Measurements from ENCODE around the gene TTN. TPM values are rescaled to one million over a fixed set of nuclear protein-coding genes. Genes with fewer than 3 reads are reported as not detected.

TTN gene
- total and polyA plus RNA-seq, 4 donors: 0.01 to 3.0 (median 0.80) TPM

DNA sequence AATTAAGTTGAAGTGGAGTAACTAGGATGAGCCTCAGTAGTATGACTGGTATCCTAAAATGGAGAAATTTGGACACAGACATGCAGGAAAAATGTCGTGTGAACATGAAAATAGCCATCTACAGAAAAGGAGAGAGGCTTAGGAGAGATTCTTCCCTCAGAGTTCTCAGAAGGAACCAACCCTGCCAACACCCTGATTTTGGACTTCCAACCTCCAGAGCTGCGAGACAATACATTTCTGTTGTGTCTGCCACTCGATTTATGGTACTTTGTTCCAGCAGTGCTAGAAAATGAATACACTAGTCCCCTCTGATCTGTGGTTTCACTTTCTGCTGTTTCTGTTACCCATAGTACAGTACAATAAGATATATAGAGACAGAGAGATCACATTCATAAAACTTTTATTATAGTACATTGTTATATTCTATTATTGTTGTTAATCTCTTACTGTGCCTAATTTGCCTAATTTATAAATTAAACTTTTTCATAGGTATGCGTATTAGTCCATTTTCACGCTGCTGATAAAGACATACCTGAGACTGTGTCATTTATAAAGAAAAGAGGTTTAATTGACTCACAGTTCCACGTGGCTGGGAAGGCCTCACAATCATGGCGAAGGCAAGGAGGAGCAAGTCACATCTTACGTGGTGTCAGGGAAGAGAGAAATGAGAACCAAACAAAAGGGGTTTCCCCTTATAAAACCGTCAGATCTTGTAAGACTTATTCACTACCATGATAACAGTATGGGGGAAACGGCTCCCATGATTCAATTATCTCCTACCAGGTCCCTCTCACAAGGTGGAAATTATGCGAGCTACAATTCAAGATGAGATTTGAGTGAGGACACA is 285.7 kb downstream of the TTN start:
- 94% methylated on average over 11 of the region's 11 CpGs for whole genome bisulfite sequencing
- DNase-seq (ENCODE audit: low spot score): no peak

DNA sequence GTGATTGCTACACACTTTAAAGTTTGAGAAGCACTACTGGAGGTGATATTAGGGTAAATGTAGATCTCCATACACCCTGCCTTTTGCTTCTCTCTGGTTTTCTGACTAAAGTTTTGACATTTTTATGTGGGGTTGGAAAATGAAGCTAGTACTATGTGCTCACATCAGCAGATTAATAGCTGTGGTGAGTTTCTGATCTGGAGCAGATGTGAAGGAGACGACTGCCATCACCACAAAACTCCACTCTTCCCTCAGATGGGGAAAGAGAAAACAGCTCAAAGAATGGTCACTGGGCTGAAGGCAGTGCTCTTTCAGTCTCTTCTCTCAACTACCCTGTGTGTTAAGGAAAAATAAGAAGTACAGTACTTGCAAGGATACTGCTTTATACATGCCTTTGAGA is 289.7 kb downstream of the TTN start:
- no peak for TF ChIP-seq HNF4A (conservative IDR thresholded peaks at IDR 0.05)
- no peak for TF ChIP-seq FOXA1 (IDR thresholded peaks at IDR 0.05)
- TF ChIP-seq NR2F2 (IDR thresholded peaks at IDR 0.05): no peak
- no peak for TF ChIP-seq JUND (IDR thresholded peaks at IDR 0.05)
- TF ChIP-seq RXRA (IDR thresholded peaks at IDR 0.05): no peak
- no peak for TF ChIP-seq EGR1 (IDR thresholded peaks at IDR 0.05; ENCODE audit: low read depth in 2 of 2)
- no peak for TF ChIP-seq YY1 (IDR thresholded peaks at IDR 0.05)
- TF ChIP-seq, protein P1, sequence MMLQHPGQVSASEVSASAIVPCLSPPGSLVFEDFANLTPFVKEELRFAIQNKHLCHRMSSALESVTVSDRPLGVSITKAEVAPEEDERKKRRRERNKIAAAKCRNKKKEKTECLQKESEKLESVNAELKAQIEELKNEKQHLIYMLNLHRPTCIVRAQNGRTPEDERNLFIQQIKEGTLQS (IDR thresholded peaks at IDR 0.05): no peak
- TF ChIP-seq, protein P2, sequence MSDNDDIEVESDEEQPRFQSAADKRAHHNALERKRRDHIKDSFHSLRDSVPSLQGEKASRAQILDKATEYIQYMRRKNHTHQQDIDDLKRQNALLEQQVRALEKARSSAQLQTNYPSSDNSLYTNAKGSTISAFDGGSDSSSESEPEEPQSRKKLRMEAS (IDR thresholded peaks at IDR 0.05): no peak
- TF ChIP-seq TAF1 (conservative IDR thresholded peaks at IDR 0.05): no peak
- TF ChIP-seq, protein P3, sequence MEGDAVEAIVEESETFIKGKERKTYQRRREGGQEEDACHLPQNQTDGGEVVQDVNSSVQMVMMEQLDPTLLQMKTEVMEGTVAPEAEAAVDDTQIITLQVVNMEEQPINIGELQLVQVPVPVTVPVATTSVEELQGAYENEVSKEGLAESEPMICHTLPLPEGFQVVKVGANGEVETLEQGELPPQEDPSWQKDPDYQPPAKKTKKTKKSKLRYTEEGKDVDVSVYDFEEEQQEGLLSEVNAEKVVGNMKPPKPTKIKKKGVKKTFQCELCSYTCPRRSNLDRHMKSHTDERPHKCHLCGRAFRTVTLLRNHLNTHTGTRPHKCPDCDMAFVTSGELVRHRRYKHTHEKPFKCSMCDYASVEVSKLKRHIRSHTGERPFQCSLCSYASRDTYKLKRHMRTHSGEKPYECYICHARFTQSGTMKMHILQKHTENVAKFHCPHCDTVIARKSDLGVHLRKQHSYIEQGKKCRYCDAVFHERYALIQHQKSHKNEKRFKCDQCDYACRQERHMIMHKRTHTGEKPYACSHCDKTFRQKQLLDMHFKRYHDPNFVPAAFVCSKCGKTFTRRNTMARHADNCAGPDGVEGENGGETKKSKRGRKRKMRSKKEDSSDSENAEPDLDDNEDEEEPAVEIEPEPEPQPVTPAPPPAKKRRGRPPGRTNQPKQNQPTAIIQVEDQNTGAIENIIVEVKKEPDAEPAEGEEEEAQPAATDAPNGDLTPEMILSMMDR (IDR thresholded peaks at IDR 0.05; ENCODE audit: low read depth, low read length, missing input control): no peak
- no peak for TF ChIP-seq RAD21 (IDR thresholded peaks at IDR 0.05)
- TF ChIP-seq FOXA2 (IDR thresholded peaks at IDR 0.05): no peak
- H3K27me3 ChIP-seq (ENCODE audit: control insufficient read depth in 4 of 4, insufficient read depth in 4 of 4, low read length in 3 of 4): no peaks in the 10 kb centered on the region
- 92% methylated on average over 1 of the region's 1 CpG for WGBS
- H3K27ac ChIP-seq (ENCODE audit: low read depth in 1 of 2, low read length in 2 of 2): no peak overlapping the region
- H3K4me1 ChIP-seq (ENCODE audit: control insufficient read depth in 4 of 4, insufficient read depth in 4 of 4, low read length in 3 of 4): no peaks in the 10 kb centered on the region
- peaks cover 0 to 11% (median 4%) of the 10 kb centered on the region in 4 donors for H3K36me3 ChIP-seq (ENCODE audit: control insufficient read depth in 4 of 4, insufficient read depth in 3 of 4, low read depth in 1 of 4, low read length in 3 of 4)
- H3K9me3 ChIP-seq (ENCODE audit: control insufficient read depth in 4 of 4, low read length in 3 of 4): no peaks in the 10 kb centered on the region
- no peak overlapping the region for H3K4me3 ChIP-seq (ENCODE audit: low read depth in 1 of 3, low read length in 3 of 3)
- DNase-seq (ENCODE audit: low spot score): no peak
- H3K9ac ChIP-seq (ENCODE audit: low read depth in 1 of 2, low read length in 2 of 2): no peak overlapping the region

More for the DNA sequence above, 285.7 kb downstream of the TTN start:
- Histone ChIP-seq H3K4me1 (ENCODE audit: control insufficient read depth in 4 of 4, insufficient read depth in 4 of 4, low read length in 3 of 4) (peaks cover 0 to 10% (median 5%) of the 10 kb centered on the region in 4 donors), H3K27ac (ENCODE audit: low read depth in 1 of 2, low read length in 2 of 2) (no peak overlapping the region), H3K36me3 (ENCODE audit: control insufficient read depth in 4 of 4, insufficient read depth in 3 of 4, low read depth in 1 of 4, low read length in 3 of 4) (peaks cover 0 to 11% (median 4%) of the 10 kb centered on the region in 4 donors), H3K27me3 (ENCODE audit: control insufficient read depth in 4 of 4, insufficient read depth in 4 of 4, low read length in 3 of 4) (no peaks in the 10 kb centered on the region), H3K4me3 (ENCODE audit: low read depth in 1 of 3, low read length in 3 of 3) (no peak overlapping the region), H3K9me3 (ENCODE audit: control insufficient read depth in 4 of 4, low read length in 3 of 4) (no peaks in the 10 kb centered on the region), H3K9ac (ENCODE audit: low read depth in 1 of 2, low read length in 2 of 2) (no peak overlapping the region)
- TF ChIP-seq SP1 (IDR thresholded peaks at IDR 0.05): no peak
- no peak for TF ChIP-seq FOXA1 (IDR thresholded peaks at IDR 0.05)
- TF ChIP-seq YY1 (IDR thresholded peaks at IDR 0.05): no peak
- TF ChIP-seq NR2F2 (IDR thresholded peaks at IDR 0.05): no peak
- TF ChIP-seq GABPA (IDR thresholded peaks at IDR 0.05 in 1 of 2, conservative IDR thresholded peaks at IDR 0.05 in 1 of 2): no peak
- TF ChIP-seq, protein P2 (IDR thresholded peaks at IDR 0.05): no peak
- TF ChIP-seq, protein P3 (IDR thresholded peaks at IDR 0.05; ENCODE audit: low read depth, low read length, missing input control): no peak
- TF ChIP-seq, protein P4, sequence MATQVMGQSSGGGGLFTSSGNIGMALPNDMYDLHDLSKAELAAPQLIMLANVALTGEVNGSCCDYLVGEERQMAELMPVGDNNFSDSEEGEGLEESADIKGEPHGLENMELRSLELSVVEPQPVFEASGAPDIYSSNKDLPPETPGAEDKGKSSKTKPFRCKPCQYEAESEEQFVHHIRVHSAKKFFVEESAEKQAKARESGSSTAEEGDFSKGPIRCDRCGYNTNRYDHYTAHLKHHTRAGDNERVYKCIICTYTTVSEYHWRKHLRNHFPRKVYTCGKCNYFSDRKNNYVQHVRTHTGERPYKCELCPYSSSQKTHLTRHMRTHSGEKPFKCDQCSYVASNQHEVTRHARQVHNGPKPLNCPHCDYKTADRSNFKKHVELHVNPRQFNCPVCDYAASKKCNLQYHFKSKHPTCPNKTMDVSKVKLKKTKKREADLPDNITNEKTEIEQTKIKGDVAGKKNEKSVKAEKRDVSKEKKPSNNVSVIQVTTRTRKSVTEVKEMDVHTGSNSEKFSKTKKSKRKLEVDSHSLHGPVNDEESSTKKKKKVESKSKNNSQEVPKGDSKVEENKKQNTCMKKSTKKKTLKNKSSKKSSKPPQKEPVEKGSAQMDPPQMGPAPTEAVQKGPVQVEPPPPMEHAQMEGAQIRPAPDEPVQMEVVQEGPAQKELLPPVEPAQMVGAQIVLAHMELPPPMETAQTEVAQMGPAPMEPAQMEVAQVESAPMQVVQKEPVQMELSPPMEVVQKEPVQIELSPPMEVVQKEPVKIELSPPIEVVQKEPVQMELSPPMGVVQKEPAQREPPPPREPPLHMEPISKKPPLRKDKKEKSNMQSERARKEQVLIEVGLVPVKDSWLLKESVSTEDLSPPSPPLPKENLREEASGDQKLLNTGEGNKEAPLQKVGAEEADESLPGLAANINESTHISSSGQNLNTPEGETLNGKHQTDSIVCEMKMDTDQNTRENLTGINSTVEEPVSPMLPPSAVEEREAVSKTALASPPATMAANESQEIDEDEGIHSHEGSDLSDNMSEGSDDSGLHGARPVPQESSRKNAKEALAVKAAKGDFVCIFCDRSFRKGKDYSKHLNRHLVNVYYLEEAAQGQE (IDR thresholded peaks at IDR 0.05): no peak

Data from liver (tissue), 9 donors.